ENCODE results near the gene FRMPD2. TPM values are rescaled to one million over a fixed set of nuclear protein-coding genes. Genes with fewer than 3 reads are reported as not detected.
"Not testable (repeated sequence)": the region's sequence is repeated elsewhere in the genome, so short reads cannot be mapped to it uniquely, and the experiment has no call there.

FRMPD2 gene
- polyA plus RNA-seq, 2 of the 4 experiments (the other 2 are of a cell fraction): 0.13 to 0.15 TPM

DNA sequence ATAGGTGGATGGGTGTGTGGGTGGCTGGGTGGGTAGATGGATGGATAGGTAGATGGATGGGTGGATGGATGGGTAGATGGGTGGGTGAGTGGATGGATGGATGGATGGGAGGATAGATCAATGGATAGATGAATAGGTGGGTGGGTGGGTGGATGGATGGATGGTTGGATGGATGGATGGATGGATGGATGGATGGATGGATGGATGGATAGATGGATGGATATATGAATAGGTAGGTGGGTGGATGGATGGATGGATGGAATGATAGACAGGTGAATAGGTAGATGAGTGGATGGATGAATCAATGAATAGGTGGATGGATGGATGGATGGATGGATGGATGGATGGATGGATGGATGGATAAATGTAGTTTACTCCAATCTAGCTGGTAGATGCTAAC is 52.7 kb downstream of the FRMPD2 start:
- Histone ChIP-seq H3K4me1 (no peaks in the 10 kb centered on the region), H3K27ac (no peak overlapping the region), H3K4me3 (no peak overlapping the region), H3K9me3 (no peaks in the 10 kb centered on the region), H3K4me2 (no peak overlapping the region)
- ChIA-PET POLR2A (no interaction called here), CTCF (no interaction called here)
- DNase-seq (ENCODE audit: low read depth in 1 of 2, low spot score in 1 of 2): no peak
- TF ChIP-seq RNF2 (IDR thresholded peaks at IDR 0.05; ENCODE audit: borderline replicate concordance, low read depth) (no peak), ZNF302 (CRISPR knock-in tag; IDR thresholded peaks at IDR 0.05) (no peak), EP300 (IDR thresholded peaks at IDR 0.05) (no peak), CHD2 (IDR thresholded peaks at IDR 0.05; ENCODE audit: low read length, partially characterized antibody) (no peak), JUN (IDR thresholded peaks at IDR 0.05) (no peak), PHF8 (IDR thresholded peaks at IDR 0.05; ENCODE audit: borderline replicate concordance, low read depth) (no peak), EHF (CRISPR knock-in tag; IDR thresholded peaks at IDR 0.05) (no peak)
- TF ChIP-seq, protein P1, sequence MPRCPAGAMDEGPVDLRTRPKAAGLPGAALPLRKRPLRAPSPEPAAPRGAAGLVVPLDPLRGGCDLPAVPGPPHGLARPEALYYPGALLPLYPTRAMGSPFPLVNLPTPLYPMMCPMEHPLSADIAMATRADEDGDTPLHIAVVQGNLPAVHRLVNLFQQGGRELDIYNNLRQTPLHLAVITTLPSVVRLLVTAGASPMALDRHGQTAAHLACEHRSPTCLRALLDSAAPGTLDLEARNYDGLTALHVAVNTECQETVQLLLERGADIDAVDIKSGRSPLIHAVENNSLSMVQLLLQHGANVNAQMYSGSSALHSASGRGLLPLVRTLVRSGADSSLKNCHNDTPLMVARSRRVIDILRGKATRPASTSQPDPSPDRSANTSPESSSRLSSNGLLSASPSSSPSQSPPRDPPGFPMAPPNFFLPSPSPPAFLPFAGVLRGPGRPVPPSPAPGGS (IDR thresholded peaks at IDR 0.05): no peak
- TF ChIP-seq, protein P2, sequence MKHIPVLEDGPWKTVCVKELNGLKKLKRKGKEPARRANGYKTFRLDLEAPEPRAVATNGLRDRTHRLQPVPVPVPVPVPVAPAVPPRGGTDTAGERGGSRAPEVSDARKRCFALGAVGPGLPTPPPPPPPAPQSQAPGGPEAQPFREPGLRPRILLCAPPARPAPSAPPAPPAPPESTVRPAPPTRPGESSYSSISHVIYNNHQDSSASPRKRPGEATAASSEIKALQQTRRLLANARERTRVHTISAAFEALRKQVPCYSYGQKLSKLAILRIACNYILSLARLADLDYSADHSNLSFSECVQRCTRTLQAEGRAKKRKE (CRISPR knock-in tag; IDR thresholded peaks at IDR 0.05; ENCODE audit: low read depth): no peak
- TF ChIP-seq, protein P3, sequence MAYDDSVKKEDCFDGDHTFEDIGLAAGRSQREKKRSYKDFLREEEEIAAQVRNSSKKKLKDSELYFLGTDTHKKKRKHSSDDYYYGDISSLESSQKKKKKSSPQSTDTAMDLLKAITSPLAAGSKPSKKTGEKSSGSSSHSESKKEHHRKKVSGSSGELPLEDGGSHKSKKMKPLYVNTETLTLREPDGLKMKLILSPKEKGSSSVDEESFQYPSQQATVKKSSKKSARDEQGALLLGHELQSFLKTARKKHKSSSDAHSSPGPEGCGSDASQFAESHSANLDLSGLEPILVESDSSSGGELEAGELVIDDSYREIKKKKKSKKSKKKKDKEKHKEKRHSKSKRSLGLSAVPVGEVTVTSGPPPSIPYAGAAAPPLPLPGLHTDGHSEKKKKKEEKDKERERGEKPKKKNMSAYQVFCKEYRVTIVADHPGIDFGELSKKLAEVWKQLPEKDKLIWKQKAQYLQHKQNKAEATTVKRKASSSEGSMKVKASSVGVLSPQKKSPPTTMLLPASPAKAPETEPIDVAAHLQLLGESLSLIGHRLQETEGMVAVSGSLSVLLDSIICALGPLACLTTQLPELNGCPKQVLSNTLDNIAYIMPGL (CRISPR knock-in tag; IDR thresholded peaks at IDR 0.05; ENCODE audit: borderline replicate concordance): no peak
- no peak for ATAC-seq
- FAIRE-seq: no peak

DNA sequence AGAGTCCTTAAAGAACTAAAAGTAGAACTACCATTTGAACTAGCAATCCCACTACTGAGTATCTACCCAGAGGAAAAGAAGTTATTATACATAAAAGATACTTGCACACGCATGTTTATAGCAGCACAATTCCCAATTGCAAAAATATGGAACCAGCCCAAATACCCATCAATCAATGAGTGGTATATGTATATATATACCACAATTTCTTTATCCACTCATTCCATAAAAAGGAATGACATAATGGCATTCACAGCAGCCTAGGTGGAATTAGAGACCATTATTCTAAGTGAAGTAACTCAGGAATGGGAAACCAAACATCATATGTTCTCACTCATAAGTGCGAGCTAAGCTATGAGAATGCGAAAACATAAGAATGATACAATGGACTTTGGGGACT is 53.5 kb downstream of the FRMPD2 start:
- ATAC-seq; H3K27ac ChIP-seq; H3K9me3 ChIP-seq; H3K4me1 ChIP-seq; CTCF ChIA-PET; FAIRE-seq; DNase-seq (ENCODE audit: low read depth in 1 of 2, low spot score in 1 of 2); POLR2A ChIA-PET; H3K4me2 ChIP-seq; H3K4me3 ChIP-seq: not testable (repeated sequence)
- WGBS (ENCODE audit: missing lambda C conversion rate): 43% methylated on average over 3 of the region's 3 CpGs

DNA sequence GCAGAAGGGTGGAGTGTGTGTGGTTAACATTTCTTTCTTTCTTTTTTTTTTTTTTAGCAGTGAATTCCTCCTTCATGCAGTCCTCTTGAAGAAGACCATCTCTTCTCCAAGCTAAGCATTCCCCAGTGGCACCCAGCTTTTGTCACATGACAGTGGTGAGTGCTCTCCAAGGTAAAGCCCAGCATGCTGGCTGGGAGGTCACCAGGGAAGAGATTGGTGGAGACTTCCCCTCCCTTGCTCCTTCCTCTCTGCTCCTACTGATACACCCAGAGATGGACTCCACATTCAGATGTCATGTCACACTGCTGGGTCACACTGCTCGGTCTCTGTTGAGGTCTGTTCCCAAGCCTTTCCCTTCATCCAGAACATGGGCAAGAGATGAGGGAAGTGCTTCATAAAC is 55.3 kb downstream of the FRMPD2 start:
- Histone ChIP-seq H3K9me3 (no peaks in the 10 kb centered on the region; the same call in 2 of the 3 replicates), H3K4me3 (no peak overlapping the region), H3K4me2 (no peak overlapping the region), H3K4me1 (no peaks in the 10 kb centered on the region), H3K27ac (no peak overlapping the region)
- FAIRE-seq (no peak), DNase-seq (ENCODE audit: low read depth in 1 of 2, low spot score in 1 of 2) (no peak), ATAC-seq (no peak)
- ChIA-PET CTCF (no interaction called here), POLR2A (no interaction called here)
- WGBS (ENCODE audit: missing lambda C conversion rate): 5% methylated on average over 1 of the region's 1 CpG
- TF ChIP-seq RARB (CRISPR knock-in tag; IDR thresholded peaks at IDR 0.05): no peak
- TF ChIP-seq NPAS2 (CRISPR knock-in tag; IDR thresholded peaks at IDR 0.05; ENCODE audit: borderline replicate concordance): no peak
- no peak for TF ChIP-seq SREBF2 (IDR thresholded peaks at IDR 0.05)
- no peak for TF ChIP-seq HOXB5 (CRISPR knock-in tag; IDR thresholded peaks at IDR 0.05)
- TF ChIP-seq KDM1A (IDR thresholded peaks at IDR 0.05; ENCODE audit: low read depth): no peak
- no peak for TF ChIP-seq MYC (IDR thresholded peaks at IDR 0.05; ENCODE audit: borderline replicate concordance, low read length)

DNA sequence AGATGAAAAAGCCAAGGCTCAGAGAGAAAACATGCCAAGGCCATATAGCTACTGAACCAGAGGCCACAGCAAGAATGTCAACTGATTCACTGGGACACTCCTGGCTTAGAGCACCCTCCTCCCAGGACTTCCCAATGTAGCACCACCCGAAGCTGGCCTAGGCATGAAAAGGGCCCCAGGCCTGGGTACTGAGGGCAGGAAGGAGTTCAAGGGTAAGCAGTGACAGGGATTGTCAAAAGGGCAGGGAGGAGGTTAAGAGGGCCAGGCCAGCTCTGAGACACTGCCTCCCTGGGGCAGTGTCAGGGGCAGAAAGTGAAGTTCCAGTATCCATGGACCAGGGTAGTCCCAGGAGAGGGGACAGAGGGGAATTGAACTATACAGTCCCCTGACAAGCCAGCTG is 57.8 kb downstream of the FRMPD2 start:
- H3K4me1 ChIP-seq: no peaks in the 10 kb centered on the region
- CTCF ChIA-PET: interaction anchor here (1.2 to 3.9 kb wide), 3 partner anchors 8 to 23 kb away, joined by 3 to 17 read pairs (median 13); no protein-coding TSS in a partner anchor
- ATAC-seq (no peak), FAIRE-seq (no peak), DNase-seq (ENCODE audit: low read depth in 1 of 2, low spot score in 1 of 2) (no peak)
- no peak overlapping the region for H3K4me3 ChIP-seq
- no peaks in the 10 kb centered on the region; the same call in 2 of the 3 replicates for H3K9me3 ChIP-seq
- no peak overlapping the region for H3K27ac ChIP-seq
- WGBS (ENCODE audit: missing lambda C conversion rate): 13% methylated on average over 1 of the region's 1 CpG
- TF ChIP-seq FOSL2 (IDR thresholded peaks at IDR 0.05): no peak
- TF ChIP-seq FOSL2 (CRISPR knock-in tag; IDR thresholded peaks at IDR 0.05): no peak
- TF ChIP-seq FOSB (CRISPR knock-in tag; IDR thresholded peaks at IDR 0.05): no peak
- no peak for TF ChIP-seq CBX2 (IDR thresholded peaks at IDR 0.05; ENCODE audit: borderline replicate concordance, low read depth)
- no peak for TF ChIP-seq HOXA7 (CRISPR knock-in tag; IDR thresholded peaks at IDR 0.05)
- TF ChIP-seq, protein P4, sequence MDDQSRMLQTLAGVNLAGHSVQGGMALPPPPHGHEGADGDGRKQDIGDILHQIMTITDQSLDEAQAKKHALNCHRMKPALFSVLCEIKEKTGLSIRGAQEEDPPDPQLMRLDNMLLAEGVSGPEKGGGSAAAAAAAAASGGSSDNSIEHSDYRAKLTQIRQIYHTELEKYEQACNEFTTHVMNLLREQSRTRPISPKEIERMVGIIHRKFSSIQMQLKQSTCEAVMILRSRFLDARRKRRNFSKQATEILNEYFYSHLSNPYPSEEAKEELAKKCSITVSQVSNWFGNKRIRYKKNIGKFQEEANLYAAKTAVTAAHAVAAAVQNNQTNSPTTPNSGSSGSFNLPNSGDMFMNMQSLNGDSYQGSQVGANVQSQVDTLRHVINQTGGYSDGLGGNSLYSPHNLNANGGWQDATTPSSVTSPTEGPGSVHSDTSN (IDR thresholded peaks at IDR 0.05): no peak
- TF ChIP-seq, protein P5, sequence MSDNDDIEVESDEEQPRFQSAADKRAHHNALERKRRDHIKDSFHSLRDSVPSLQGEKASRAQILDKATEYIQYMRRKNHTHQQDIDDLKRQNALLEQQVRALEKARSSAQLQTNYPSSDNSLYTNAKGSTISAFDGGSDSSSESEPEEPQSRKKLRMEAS (IDR thresholded peaks at IDR 0.05): no peak
- no peak for TF ChIP-seq TP53 (CRISPR knock-in tag; IDR thresholded peaks at IDR 0.05)
- TF ChIP-seq, protein P6, sequence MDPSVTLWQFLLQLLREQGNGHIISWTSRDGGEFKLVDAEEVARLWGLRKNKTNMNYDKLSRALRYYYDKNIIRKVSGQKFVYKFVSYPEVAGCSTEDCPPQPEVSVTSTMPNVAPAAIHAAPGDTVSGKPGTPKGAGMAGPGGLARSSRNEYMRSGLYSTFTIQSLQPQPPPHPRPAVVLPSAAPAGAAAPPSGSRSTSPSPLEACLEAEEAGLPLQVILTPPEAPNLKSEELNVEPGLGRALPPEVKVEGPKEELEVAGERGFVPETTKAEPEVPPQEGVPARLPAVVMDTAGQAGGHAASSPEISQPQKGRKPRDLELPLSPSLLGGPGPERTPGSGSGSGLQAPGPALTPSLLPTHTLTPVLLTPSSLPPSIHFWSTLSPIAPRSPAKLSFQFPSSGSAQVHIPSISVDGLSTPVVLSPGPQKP (IDR thresholded peaks at IDR 0.05; ENCODE audit: low read depth, low read length): no peak
- no peak for TF ChIP-seq EHMT2 (IDR thresholded peaks at IDR 0.05; ENCODE audit: low read depth)
- POLR2A ChIA-PET: no interaction called here
- H3K4me2 ChIP-seq: no peak overlapping the region

All from A549 (cell line).